ENCODE data around the gene RYR2.

The RYR2 gene

GRCh38 chr1:237457573-237457972 is 415.6 kb downstream of the RYR2 start:
- no peak for DNase-seq (ENCODE audit: low spot score)

- no peak for DNase-seq (ENCODE audit: low spot score)
These were observed 425.3 kb downstream of the RYR2 start for GRCh38 chr1:237467320-237467719.

DNA sequence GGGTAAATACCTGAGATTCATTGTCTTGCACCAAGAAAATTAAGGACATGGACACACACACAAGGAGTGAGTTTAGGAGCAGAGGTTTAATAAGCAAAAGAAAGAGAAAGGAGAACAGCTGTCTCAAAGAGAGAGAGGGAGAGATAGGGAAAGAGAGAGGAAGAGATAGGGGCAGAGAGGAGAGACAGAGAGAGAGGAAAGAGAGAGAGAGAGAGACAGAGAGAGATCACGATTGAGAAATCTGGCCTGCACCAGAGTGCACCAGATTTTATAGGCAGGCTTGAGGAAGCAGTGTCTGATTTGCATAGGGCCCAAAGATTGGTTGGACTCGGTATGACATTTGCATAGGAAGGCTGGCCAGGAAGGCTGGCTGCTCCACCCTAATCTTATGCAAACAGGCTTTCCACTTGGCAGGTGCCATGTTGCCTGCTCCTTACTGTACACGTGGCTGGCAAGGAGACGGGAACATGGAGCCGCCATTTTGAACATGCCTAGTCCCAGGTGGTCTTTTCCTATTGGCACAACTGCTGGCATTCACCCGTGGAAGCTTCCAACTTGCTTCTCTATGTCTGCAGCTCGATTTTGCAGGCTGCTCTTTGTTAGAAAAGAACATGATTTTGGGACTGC is 428.8 kb downstream of the RYR2 start:
- DNase-seq (ENCODE audit: low spot score) = peak; percentile 17

DNA sequence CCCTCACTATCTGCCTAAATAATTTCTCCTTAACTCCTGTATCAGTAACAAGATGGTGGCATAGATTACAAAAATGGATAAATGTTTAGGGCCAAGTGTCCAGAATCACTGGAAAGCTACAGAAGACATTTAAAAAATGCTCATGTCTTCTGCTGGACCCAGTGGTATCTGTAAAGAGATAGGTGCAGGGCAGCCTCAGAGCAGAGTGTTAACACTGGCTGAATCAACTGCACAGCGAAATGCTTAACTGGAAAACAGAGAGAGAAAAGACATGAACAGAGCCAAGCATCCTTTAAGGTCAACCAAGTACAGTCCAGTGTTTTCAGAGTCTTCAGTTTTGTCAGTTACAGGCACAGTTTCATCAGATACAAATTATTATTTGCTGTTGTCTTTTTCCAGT is 429.4 kb downstream of the RYR2 start:
- no peak for DNase-seq (ENCODE audit: low spot score)

- no peak for DNase-seq (ENCODE audit: low spot score)
These were observed 430.0 kb downstream of the RYR2 start for GRCh38 chr1:237471956-237472355.

DNA sequence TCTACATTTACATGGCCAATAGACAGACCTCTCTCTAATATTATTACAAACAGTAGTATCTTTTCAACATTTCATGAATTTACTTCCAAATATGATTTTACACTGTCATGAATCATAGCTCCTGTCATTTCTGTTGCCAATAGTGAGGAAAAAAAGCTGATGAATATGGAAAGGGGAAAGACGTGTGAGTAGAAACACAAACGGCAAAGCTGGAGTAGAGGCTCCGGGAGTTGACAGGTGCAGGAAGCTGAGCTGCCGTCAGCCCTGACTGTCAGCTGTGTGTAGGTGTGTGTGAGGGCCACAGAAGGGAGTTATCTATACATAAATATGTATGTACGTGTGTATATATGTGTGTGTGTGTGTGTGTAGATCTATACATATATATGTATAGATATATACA is 431.9 kb downstream of the RYR2 start:
- no peak for DNase-seq (ENCODE audit: low spot score)

DNA sequence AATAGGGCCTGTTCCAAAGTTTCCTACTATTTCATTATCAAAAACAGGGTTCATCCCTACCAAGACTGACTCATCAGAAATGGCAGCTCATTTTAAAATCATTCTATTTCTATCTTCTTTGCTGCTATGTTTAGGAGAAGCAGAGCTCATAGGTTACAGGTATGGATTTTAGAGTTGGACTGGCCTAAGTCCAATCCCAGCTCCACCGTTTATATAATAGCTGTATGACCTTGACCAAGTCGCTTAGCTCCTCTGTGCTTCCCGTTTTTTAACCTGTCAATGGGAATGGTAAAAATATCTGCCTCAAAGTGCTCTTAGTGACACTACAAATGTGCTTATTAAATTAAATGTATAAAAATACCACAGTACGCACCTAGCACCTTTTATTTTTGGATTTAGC is 436.1 kb downstream of the RYR2 start:
- no peak for DNase-seq (ENCODE audit: low spot score)

DNA sequence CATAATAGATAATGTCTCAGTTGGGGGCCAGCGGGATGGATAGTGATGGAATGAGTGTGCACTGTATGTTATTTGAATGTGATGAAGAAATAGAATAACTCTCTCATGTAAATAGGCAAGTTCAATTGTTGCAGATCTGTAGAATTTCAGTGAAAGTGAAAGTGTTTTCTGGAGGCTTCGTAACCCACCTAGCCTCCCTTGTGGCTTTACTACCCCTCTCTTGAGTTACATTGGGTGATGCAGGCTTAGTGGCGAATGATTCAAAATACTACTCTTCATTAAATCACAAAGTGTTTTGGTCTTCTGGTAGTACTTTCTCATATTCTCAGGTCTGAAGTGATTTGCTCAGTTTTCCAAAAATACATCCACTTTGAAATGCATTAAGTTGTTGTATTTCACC is 436.9 kb downstream of the RYR2 start:
- no peak for DNase-seq (ENCODE audit: low spot score)

DNA sequence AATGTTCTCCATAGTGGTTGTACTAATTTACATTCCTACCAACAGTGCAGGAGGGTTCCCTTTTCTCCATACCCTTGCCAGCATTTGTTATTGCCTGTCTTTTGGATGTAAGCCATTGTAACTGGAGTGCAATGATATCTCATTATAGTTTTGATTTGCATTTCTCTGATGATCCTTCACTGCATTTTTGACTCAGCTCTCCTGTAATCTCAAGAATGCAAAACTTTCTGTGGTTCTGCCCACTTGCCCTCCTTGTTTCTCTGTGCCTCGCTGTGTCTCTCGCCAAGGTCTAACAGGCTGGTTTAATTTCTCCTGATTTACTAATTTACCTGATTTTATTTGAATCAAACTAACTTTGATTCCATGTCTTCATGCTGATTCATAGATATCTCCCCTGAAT is 440.8 kb downstream of the RYR2 start:
- no peak for DNase-seq (ENCODE audit: low spot score)

- no peak for DNase-seq (ENCODE audit: low spot score)
These were observed 450.4 kb downstream of the RYR2 start for GRCh38 chr1:237492359-237492758.

DNA sequence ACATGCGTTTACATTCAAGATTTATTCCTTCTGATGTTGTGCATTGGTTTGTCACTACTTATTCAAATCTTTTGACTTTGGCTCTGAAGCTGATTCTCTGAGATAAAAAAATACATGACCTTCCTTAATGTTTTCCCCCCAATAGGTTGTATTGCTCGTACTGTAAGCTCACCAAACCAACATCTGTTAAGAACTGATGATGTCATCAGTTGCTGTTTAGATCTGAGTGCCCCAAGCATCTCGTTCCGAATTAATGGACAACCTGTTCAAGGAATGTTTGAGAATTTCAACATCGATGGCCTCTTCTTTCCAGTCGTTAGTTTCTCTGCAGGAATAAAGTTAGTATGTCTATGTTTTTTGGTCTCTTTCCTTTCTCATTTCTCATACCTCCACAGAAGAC is 458.6 kb downstream of the RYR2 start:
- DNase-seq (ENCODE audit: low spot score) = no peak

- DNase-seq (ENCODE audit: low spot score) = no peak
These were observed 461.3 kb downstream of the RYR2 start for GRCh38 chr1:237503292-237503691.

DNA sequence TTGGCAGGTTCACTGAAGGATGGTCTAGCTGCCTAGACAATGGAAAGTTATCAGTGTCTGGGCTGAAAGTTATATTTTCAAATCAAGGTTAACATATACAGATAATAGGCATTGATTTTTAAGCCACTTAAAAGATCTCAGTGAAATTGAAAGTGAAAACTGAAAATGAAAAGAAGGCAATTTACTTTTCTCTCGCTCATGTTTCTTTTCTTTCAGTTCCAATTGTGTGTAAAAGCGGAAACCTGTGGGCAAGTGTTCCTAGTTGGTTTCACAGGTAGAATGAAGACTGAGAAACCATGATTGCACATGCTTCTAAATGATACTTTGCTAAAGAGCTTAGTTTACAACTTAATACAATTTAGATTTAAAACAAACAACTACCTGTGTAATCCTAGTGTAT is 465.0 kb downstream of the RYR2 start:
- DNase-seq (ENCODE audit: low spot score) = no peak

GRCh38 chr1:237509748-237510147 is 467.8 kb downstream of the RYR2 start:
- DNase-seq (ENCODE audit: low spot score) = no peak

DNA sequence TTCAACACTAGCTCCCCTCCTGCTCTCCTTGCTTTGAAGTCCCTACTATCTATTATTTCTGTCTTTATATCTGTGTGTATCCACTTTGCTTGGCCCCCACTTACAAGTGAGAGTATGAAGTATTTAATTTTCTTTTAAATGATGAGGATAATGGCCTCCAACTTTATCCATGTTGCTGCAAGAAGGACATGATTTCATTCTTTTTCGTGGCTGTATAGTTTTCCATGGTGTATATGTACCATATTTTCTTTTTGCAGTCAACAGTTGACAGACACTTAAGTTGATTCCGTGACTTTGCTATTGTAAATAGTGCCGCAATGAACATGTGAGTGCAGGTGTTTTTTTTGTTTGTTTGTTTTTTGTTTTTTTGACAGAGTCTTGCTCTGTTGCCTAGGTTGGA is 483.1 kb downstream of the RYR2 start:
- no peak for DNase-seq (ENCODE audit: low spot score)

DNA sequence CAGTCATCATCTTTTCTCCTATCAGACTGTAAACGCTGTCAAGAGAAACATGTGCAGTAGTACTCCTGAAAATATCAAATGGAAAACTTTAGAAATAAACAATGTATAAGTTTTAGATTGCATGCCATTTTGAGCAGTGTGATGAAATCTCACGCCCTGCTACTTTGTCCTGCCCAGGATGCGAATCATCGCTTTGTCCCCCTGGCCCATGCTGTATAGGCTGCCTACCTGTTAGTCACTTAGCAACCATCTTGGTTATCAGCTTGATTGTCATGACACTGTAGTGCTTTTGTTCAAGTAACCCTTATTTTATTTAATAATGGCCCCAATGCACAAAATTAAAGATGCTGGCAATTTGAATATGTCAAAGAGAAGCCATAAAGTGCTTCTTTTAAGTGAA is 485.8 kb downstream of the RYR2 start:
- no peak for DNase-seq (ENCODE audit: low spot score)

DNA sequence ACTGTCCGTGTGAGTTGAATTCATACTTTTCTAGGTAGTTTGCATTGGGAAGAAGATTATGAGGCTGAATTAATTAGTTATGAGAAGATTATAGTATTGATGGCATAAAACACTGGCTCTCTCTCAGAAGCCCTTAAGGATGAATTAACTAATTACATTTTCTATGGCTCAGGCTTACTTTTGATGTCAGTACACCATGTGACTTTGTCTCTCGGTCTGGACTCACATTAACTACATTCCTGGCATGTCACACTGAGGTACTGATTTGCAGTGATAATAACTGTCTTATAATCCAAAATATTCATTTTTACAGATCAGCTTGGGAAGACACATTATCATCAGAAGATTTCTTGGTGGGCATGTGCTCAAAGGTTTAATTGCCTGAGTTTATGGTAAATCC is 486.6 kb downstream of the RYR2 start:
- DNase-seq (ENCODE audit: low spot score) = no peak

DNA sequence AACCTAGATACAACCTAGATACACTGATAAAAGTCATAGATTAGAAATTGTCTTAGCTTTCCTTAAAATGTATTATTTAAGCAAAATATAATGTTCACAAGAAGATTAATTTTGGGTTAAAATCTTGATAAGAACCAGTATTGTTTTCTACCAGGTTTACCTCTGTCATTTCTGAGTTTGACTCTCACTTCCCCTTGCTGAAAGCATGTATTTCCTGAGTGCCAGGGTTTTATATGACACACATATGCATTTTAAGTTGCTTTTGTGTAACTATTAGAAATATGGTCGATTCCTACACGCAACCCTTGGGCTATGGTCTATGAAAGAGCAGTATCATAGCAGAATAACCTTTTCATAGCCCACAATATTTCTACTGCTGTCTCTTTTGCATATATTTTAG is 497.1 kb downstream of the RYR2 start:
- DNase-seq (ENCODE audit: low spot score) = no peak

GRCh38 chr1:237542525-237543418 is 500.8 kb downstream of the RYR2 start:
- no peak for DNase-seq (ENCODE audit: low spot score)

GRCh38 chr1:237553078-237553477 is 511.1 kb downstream of the RYR2 start:
- no peak for DNase-seq (ENCODE audit: low spot score)

DNA sequence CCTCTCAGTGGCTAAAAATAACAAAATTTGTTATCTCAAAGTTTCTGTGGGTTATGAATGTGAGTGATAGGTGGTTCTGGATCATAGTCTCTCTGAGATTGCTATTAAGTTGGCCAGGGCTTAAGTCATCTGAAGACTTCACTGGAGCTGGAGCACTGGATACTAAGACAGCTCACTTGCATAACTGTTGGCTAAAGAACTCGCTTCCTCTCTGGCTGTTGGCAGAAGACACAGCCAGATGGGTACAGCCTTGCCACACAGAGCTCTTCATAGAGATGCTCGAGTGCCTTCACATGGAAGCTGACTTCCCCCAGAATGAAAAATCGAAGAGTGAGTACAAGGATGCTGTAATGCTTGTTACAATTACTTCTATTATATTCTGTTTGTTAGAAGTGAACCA is 514.9 kb downstream of the RYR2 start:
- peak; percentile 73 for DNase-seq (ENCODE audit: low spot score)

- DNase-seq (ENCODE audit: low spot score) = peak; percentile 79
These were observed 520.3 kb downstream of the RYR2 start for GRCh38 chr1:237562242-237562823.

GRCh38 chr1:237565236-237565635 is 523.3 kb downstream of the RYR2 start:
- no peak for DNase-seq (ENCODE audit: low spot score)

All from pons (tissue), 1 donor.